GM23338 (cell line): ENCODE results near the gene ADGRV1.

Experiments used
- EZH2 ChIP-seq: fragments of 200-600 bp; sonication (generic); IDR thresholded peaks from one replicate; pipeline ENCODE4 v1.8.0; 2017; ENCODE audit warnings: antibody characterized with exemption, mild to moderate bottlenecking, low read depth; ENCODE audit not compliant: unreplicated experiment
- EZH2phosphoT487 ChIP-seq: fragments of 200-600 bp; sonication (generic); IDR thresholded peaks from one replicate; pipeline ENCODE4 v1.8.1; 2018; ENCODE audit warnings: antibody characterized with exemption; ENCODE audit not compliant: unreplicated experiment
- TF ChIP-seq, protein P1 (sequence below), 2 experiments: fragments of 200-600 bp in 1 of 2; sonication (generic) in 1 of 2; conservative IDR thresholded peaks; 2 replicates each; pipeline versions ENCODE4 v1.5.1 to v1.6.1; 2016 to 2017; ENCODE audit warnings: antibody characterized with exemption in 2 of 2, low read depth in 2 of 2, mild to moderate bottlenecking in 2 of 2, moderate library complexity in 1 of 2

- TF ChIP-seq EZH2phosphoT487: no peak
- TF ChIP-seq, protein P1, sequence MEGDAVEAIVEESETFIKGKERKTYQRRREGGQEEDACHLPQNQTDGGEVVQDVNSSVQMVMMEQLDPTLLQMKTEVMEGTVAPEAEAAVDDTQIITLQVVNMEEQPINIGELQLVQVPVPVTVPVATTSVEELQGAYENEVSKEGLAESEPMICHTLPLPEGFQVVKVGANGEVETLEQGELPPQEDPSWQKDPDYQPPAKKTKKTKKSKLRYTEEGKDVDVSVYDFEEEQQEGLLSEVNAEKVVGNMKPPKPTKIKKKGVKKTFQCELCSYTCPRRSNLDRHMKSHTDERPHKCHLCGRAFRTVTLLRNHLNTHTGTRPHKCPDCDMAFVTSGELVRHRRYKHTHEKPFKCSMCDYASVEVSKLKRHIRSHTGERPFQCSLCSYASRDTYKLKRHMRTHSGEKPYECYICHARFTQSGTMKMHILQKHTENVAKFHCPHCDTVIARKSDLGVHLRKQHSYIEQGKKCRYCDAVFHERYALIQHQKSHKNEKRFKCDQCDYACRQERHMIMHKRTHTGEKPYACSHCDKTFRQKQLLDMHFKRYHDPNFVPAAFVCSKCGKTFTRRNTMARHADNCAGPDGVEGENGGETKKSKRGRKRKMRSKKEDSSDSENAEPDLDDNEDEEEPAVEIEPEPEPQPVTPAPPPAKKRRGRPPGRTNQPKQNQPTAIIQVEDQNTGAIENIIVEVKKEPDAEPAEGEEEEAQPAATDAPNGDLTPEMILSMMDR (conservative IDR thresholded peaks at IDR 0.05; ENCODE audit: low read depth in 2 of 2): no peak
- no peak for TF ChIP-seq EZH2
These were observed 630.2 kb downstream of the ADGRV1 start for GRCh38 chr5:91188755-91189154.
